Non-pigmented ciliary epithelial cell (primary cell): Measurements from ENCODE around the gene TTLL12.

Source experiments
- DNase-seq: peaks from one replicate; pipeline ENCODE4 v3.0.0-alpha.2; 2010; ENCODE audit warnings: low read depth

The TTLL12 gene

GRCh38 chr22:43199541-43199940, 12.6 kb upstream of the TTLL12 start:
- DNase-seq = no peak

- DNase-seq = no peak
Observed at GRCh38 chr22:43198936-43199335, 12.0 kb upstream of the TTLL12 start.

GRCh38 chr22:43198126-43198525, 11.2 kb upstream of the TTLL12 start:
- DNase-seq = no peak

- DNase-seq = no peak
Observed at GRCh38 chr22:43197271-43197941, 10.5 kb upstream of the TTLL12 start.

GRCh38 chr22:43191831-43192230, 4.9 kb upstream of the TTLL12 start:
- DNase-seq = no peak

- no peak for DNase-seq
Observed at GRCh38 chr22:43188829-43189545, 2.1 kb upstream of the TTLL12 start.

GRCh38 chr22:43187171-43188099, 501 bp upstream of the TTLL12 start:
- DNase-seq = peak; percentile 50

- DNase-seq = no peak
Observed at GRCh38 chr22:43185860-43186261, 1.1 kb downstream of the TTLL12 start.

GRCh38 chr22:43183496-43184277, 3.2 kb downstream of the TTLL12 start:
- peak; percentile 48 for DNase-seq

GRCh38 chr22:43182726-43183125, 4.2 kb downstream of the TTLL12 start:
- DNase-seq = no peak

- no peak for DNase-seq
Observed at GRCh38 chr22:43182118-43182517, 4.8 kb downstream of the TTLL12 start.

GRCh38 chr22:43181321-43182076, 5.4 kb downstream of the TTLL12 start:
- no peak for DNase-seq

- no peak for DNase-seq
Observed at GRCh38 chr22:43180670-43181069, 6.3 kb downstream of the TTLL12 start.

- no peak for DNase-seq
Observed at GRCh38 chr22:43179911-43180195, 7.1 kb downstream of the TTLL12 start.

- DNase-seq = no peak
Observed at GRCh38 chr22:43179146-43179910, 7.6 kb downstream of the TTLL12 start.

- no peak for DNase-seq
Observed at GRCh38 chr22:43177479-43177878, 9.5 kb downstream of the TTLL12 start.

GRCh38 chr22:43176090-43176489, 10.8 kb downstream of the TTLL12 start:
- no peak for DNase-seq

GRCh38 chr22:43174941-43175531, 11.9 kb downstream of the TTLL12 start:
- DNase-seq = no peak

- no peak for DNase-seq
Observed at GRCh38 chr22:43173976-43174720, 12.8 kb downstream of the TTLL12 start.
